ENCODE data around the gene FAM8A1. TPM values are rescaled to one million over a fixed set of nuclear protein-coding genes. Genes with fewer than 3 reads are reported as not detected.

FAM8A1 gene
- total RNA-seq, 4 donors from 2014 or later: 45.1 to 57.1 (median 52.3) TPM

GRCh38 chr6:17600527-17601385 lies 654 bp downstream of the FAM8A1 start:
- TF ChIP-seq POLR2A (IDR thresholded peaks at IDR 0.05): no peak
- no peak for TF ChIP-seq CTCF (IDR thresholded peaks at IDR 0.05)

GRCh38 chr6:17601386-17601703 lies 1.2 kb downstream of the FAM8A1 start:
- DNase-seq: no peak
- WGBS, 2 donors: 7% methylated on average over 5 of the region's 5 CpGs
- H3K4me3 ChIP-seq (replicated peaks in 1 of 3): peak overlapping the region in 2 of 3 donors; percentile 83 to 95
- H3K36me3 ChIP-seq: no peaks in the 10 kb centered on the region
- peaks cover 5 to 8% of the 10 kb centered on the region in 2 donors for H3K4me1 ChIP-seq
- no peaks in the 10 kb centered on the region for H3K27me3 ChIP-seq
- no peaks in the 10 kb centered on the region for H3K9me3 ChIP-seq
- TF ChIP-seq POLR2A (IDR thresholded peaks at IDR 0.05): no peak
- no peak for TF ChIP-seq CTCF (IDR thresholded peaks at IDR 0.05)
- peak overlapping the region; percentile 94 to 97 (median 94) for H3K27ac ChIP-seq
- intact Hi-C loops (cut with DNase I): loop anchor here (10.0 kb wide), 1 partner anchor 103 kb away; the partner anchor contains the start of gene NUP153

More at GRCh38 chr6:17600527-17601385, 654 bp downstream of the FAM8A1 start:
- Histone ChIP-seq H3K4me1 (peaks cover 5 to 8% of the 10 kb centered on the region in 2 donors), H3K27me3 (no peaks in the 10 kb centered on the region), H3K27ac (peak overlapping the region; percentile 94 to 97 (median 94)), H3K9me3 (no peaks in the 10 kb centered on the region), H3K36me3 (no peaks in the 10 kb centered on the region), H3K4me3 (replicated peaks in 1 of 3) (peak overlapping the region; percentile 9 to 95 (median 83))
- peak; percentile 70 to 76 for DNase-seq
- intact Hi-C loops (cut with DNase I): loop anchor here (10.0 kb wide), 1 partner anchor 104 kb away; the partner anchor contains the start of gene NUP153
- WGBS, 2 donors: 1 to 4% methylated on average over 17 to 20 of the region's 77 CpGs

GRCh38 chr6:17602888-17603287 lies 2.8 kb downstream of the FAM8A1 start:
- 57 to 66% methylated on average over 1 of the region's 1 CpG for WGBS, 2 donors
- intact Hi-C loops (cut with DNase I): loop anchor here (10.0 kb wide), 1 partner anchor 102 kb away; the partner anchor contains the start of gene NUP153
- H3K27ac ChIP-seq: no peak overlapping the region

GRCh38 chr6:17606606-17607005 lies 6.5 kb downstream of the FAM8A1 start:
- no peaks in the 10 kb centered on the region for H3K9me3 ChIP-seq
- intact Hi-C loops (cut with DNase I): loop anchor here (10.0 kb wide), 1 partner anchor 98 kb away; the partner anchor contains the start of gene NUP153
- H3K27ac ChIP-seq: no peak overlapping the region
- no peak for DNase-seq
- peaks cover 5 to 6% of the 10 kb centered on the region in 2 donors for H3K4me1 ChIP-seq
- H3K4me3 ChIP-seq (replicated peaks in 1 of 3): no peak overlapping the region
- WGBS, 2 donors: 90 to 95% methylated on average over 4 of the region's 4 CpGs
- TF ChIP-seq CTCF (IDR thresholded peaks at IDR 0.05) (no peak), POLR2A (IDR thresholded peaks at IDR 0.05) (no peak)
- H3K27me3 ChIP-seq: no peaks in the 10 kb centered on the region
- peaks cover 3 to 5% of the 10 kb centered on the region in 2 donors for H3K36me3 ChIP-seq

More at GRCh38 chr6:17602888-17603287, 2.8 kb downstream of the FAM8A1 start:
- Histone ChIP-seq H3K4me3 (replicated peaks in 1 of 3) (no peak overlapping the region), H3K27me3 (no peaks in the 10 kb centered on the region), H3K9me3 (no peaks in the 10 kb centered on the region), H3K36me3 (no peaks in the 10 kb centered on the region), H3K4me1 (peaks cover 5 to 8% of the 10 kb centered on the region in 2 donors)
- no peak for TF ChIP-seq POLR2A (IDR thresholded peaks at IDR 0.05)
- TF ChIP-seq CTCF (IDR thresholded peaks at IDR 0.05): no peak
- no peak for DNase-seq

GRCh38 chr6:17610835-17611234 lies 10.7 kb downstream of the FAM8A1 start:
- intact Hi-C loops (cut with DNase I): no loop called here
- Histone ChIP-seq H3K27me3 (no peaks in the 10 kb centered on the region), H3K27ac (no peak overlapping the region), H3K9me3 (no peaks in the 10 kb centered on the region), H3K4me3 (replicated peaks in 1 of 3) (no peak overlapping the region), H3K36me3 (peaks cover 3 to 5% of the 10 kb centered on the region in 2 donors), H3K4me1 (no peaks in the 10 kb centered on the region)
- DNase-seq: no peak
- WGBS, 2 donors: 71 to 94% methylated on average over 3 of the region's 3 CpGs
- TF ChIP-seq CTCF (IDR thresholded peaks at IDR 0.05) (no peak), POLR2A (IDR thresholded peaks at IDR 0.05) (no peak)
